GM03348 (cell line): ENCODE data around the gene PTX4.

Experiments used
- DNase-seq: peaks from one replicate; pipeline ENCODE4 v3.0.0; 2012; ENCODE audit warnings: low spot score

The PTX4 gene

DNA sequence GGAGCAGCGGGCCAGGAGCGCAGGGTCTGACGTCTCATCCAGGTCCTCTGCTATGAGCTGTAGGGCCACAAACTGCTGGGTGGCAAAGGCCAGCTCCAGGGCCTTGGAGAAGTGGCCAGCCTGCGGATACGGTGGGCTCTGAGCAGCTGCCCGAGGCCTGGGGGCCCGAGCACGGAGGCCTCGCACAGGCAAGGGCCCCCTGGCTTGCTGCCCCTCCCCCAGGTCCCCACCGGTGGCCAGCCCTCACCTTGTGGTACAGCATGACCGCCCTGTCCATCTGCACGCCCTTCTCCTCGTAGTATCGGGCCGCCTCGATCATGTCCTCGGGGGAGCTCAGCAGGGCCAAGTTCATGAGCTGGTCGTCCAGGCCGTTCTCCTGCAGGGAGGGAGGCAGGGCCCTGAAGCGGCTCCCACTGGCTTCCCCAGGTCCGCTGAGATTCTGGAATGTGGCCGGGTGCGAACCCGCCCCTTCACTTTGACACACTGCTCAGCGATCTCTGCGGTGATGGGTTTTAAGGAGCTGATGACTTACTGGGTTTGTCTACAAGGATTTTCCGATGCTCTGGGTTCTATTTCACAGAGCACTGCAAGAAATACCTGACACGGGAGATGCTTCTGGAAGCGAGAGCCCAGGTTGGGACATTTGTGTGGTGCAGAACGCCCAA, 35.0 kb upstream of the PTX4 start:
- DNase-seq, result no peak

DNA sequence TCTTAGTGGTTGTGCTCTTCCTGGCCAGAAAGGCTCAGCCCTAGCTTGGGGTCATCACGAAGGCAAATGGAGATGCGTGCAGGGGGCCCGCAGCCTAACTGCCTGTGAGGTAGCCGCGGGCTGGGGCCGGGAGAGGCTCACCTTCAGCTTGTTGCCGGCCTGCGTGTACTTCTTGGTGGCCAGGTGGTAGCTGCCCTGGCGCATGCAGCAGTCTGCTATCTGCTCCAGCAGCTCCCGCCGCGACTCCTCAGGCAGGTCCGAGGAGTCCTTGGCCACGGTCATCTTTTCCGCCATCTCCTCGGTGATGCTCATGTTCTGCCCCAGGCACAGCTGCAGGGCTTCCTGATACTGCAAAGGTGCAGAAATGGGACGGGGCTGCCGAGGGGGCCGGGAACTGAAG, 31.7 kb upstream of the PTX4 start:
- DNase-seq, result no peak

DNA sequence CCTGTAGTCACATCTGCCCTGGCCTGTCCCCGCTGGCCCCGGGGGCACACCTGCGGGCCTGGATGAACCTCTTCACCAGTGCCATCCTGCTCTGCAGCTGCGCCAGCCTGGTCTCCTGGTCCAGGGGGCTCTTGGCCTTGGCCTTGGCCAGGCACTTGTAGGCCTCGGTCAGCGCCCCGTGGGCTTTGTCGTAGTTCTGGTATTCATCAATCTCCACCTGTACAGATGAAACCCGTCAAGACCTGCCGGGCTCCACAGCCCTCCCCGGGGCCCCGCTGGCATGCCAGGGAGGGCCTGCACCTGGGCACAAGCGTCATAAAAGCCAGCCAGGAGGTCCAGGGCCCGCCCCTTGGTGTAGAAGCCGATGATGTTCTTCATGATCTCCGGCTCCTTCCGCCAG, 31.1 kb upstream of the PTX4 start:
- DNase-seq, result no peak

DNA sequence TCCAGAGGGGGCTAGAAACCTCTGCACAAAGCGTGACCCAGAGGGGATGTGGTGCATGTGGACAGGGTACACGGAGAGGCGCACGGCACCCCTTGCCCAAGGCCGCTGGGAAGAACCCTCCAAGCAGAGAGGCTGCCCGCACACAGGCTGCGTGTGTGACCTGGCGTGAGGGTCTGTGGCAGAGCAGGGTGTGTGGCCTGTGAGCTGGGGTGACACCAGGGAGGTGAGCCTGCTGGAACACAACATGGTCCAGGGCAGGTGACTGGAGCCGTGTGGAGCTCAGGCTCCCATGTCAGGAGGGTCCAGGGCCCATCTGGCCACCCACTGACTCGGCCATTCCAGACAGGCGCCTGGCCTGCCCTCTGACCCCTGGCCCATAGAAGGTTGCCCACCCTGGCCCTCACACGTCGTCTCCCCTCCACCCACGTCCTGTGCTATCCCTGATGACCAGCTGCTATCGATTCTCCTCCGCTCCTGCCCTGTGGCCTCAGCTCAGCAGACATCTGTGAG, 29.9 kb upstream of the PTX4 start:
- DNase-seq, result no peak

DNA sequence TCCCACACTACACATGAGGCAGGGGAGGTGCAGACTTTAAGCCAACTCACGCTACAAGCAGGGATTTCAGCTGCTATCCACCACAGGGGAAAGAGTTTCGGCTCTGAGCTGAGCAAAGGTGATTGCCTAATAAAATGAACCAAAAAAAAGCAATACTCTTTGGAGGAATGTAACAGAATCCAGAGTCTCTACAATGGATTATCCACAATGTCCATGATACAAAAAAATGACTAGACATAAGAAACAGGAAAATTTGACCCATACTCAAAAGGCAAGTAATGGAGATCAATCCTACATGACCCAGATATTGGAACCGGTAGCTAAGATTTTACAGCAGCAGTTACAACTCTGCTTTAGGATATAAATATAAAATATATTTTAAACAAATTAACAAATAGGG, 25.8 kb upstream of the PTX4 start:
- DNase-seq, result no peak

DNA sequence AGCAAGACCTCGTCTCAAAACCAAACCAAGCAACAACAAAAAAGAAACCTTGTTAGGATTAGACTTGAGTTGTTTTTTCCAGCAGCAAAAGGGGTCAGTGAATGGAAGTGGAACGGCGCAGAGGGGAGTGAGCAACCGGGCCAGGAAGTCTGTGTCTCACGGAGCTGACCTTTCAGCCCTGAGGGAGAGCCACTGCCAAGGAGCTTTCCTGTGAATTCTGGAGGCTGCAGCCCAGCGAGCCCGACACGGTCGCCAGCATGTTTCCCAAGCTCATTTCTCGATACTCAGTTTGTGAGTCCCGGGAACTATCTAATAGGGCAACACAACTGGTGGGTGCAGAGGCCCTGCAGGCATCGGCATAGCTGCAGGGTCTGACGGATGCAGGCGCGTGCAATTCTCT, 24.0 kb upstream of the PTX4 start:
- no peak for DNase-seq

DNA sequence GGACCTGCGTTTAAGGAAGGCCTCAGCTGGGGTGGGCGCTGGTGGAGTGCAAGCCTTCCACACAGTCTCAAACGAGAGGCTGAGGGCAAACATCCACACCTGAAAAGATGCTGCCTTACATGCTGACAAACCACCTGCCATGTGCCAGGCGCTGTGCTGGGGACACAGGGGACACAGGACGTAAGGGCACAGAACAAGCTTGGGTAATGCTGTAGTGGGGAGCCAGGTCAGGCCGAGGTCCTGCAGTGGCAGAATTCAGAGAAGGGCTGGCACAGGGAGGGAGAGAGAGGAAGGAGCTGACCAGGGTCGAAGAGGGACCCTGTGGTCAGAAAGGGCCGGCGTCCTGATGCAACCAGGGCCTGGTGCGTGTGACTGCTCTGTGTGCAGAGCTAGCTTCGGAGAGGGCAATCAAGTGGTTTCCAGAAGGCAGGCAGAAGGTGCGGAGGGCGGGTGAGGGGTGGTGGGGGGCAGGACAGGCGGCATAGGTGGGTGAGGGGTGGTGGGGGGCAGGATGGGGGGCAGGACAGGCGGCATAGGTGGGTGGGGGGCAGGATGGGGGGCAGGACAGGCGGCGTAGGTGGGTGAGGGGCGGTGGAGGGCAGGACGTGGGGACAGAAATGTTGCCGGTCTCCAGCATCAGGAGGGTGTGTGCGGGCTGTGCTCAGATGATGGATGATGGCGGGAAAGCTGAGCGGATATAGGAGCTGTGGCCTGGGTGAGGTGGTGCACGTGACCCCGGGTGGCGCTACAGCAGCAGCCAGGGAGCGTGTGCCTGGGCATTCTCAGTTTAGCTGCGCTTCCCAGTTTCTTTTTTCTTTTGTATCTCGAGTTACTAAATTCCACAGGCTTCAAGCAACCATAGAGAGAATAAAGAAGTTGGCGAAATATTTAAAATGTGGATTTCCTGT, 23.2 kb upstream of the PTX4 start:
- DNase-seq, result no peak

DNA sequence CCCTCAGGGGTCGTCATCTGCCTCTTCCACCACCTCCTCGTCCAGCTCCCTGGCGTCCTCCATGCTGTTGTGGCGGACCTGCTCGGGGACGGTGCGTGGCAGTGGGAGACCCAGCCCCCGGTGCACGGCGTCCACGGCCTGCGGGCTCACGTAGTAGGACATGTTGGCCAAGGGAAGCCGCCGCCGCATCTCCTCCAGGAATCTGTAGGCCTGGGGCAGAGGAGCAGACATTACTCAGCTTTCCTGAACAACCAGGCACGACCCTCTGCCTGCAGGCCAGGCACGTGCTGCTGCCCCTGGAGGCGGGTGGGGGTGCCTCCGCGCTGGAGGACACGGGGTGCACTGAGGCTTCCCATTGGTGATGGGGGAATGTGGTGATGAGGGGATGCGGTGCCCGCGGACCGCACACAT, 22.2 kb upstream of the PTX4 start:
- DNase-seq, result no peak

DNA sequence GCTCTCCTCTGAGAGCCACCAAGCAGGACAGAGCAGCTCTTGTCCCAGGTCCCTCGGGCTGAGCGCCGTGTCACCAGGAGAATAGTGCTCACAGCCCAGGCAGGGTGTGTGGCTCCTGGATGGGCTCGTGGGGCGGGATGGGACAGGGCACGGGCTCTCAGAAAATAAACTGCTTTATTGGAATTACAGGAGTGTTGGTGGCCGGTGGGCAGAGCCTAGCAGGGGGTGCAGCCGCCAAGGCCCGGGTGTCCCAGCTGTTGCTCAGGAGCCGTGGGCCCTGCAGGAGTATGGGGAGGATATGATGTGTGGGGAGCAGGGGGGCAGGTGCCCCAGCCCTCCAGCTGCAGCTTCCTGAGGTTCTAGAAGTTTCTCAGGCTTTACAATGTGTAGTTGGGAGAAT, 21.5 kb upstream of the PTX4 start:
- no peak for DNase-seq

DNA sequence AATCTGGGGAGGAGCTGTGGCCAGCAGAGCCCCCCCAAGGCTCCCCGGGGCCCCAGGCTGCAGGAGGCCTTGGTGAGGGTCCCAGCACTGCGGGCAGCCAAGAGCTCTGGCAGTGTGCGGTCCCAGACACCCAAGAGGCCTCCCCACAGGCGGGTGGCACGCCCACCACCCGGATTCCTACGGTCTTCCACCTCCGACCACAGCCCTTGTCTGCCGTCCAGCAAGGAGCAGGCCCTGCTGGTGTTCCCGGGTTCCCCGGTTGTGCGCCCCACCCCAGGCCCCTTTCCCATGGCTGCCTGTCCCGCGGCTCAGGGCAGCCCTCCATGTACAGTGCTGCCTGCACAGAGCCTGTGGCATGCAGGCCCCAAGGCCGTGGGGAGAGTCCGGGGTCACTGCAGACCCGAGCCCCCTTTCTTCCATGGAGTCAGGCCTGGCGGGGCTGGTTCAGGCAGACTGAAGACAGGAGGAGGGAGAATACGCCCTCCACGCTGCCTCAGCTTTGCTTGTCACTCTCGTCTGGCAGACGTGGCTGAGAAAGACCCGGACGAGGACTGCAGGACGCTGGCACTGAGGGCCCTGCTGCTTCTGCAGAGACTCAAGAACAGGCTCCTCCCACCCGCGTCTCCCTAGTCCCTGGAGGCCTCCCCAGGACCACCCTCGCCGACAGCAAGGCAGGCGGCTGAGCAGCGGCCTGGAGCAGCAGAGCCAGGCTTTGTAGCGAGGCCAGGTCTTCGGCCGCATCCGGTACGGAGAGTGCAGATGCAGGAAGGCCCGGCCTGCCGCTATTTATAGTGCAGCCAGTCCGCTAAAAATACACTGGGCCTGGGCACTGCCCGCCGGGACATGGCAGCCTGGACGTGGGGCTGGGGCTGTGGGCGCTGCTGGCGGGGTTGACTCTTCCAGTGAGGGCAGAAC, 20.8 kb upstream of the PTX4 start:
- no peak for DNase-seq

DNA sequence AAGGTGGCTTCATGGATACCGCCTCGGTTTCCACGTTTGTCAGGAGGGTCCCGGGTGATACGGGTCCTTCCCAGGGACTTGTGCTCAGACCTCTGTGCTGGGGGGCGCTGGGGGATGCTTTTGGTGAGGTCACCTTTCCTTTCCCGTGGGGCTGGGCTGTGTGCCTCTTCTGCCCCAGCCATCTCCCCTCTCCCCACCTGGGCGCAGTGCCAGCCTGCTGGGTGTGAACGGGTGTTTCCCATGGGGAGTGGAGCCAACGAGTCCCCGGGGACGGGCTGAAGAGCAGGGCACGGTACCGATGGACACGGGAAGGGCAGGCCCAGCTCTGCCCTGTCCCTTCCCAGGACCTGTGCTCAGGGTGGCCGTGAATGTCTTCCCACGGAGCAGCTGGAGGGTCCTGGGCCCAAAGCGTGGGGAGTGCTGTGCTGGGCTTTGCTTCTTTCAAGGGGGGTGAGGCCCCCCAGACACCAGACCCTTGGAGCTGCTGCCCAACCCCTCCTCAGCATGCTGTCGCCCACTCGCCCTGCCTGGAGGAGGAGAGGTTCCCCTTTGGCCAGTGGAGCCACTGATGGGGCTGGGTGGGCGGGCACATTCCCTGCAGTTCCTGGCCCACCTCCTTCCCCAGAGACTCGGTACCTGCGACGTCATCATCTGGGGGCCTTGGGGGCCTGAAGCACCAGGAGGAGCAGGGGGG, 19.9 kb upstream of the PTX4 start:
- DNase-seq, result no peak

DNA sequence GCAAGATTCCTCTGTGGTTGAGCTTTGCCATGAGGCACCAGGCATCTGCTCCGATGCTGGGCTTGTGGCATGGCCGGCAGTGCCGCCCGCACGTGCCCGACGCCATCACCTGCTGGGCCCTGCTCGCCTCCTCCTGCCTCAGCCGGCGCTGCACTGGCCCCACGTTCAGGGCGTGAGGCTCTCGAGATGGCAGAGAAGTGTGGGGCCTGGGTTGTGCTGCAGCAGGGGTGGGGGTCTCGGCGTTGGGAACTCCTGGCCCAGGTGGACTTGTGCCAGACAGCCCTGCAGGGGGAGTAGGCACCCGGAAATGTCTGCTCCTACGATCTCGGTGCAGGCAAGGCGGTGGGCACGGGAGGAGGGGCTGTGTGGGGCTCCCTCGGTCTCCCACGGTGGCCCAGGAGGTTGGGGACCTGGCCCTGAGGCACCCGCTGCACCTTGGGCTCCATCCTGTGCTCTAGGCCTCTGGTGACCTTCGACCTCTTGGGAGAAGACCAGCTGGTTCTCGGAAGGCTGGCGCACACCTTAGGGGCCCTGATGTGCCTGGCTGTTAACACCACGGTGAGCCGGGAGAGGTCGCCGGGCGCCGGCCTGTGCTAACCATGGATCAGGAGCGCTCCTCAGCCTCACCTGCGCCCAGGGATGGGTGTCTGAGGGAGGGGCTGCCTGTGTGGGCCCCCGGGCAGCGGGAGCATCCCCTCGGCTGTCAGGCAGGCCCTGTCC, 17.9 kb upstream of the PTX4 start:
- DNase-seq, result no peak

DNA sequence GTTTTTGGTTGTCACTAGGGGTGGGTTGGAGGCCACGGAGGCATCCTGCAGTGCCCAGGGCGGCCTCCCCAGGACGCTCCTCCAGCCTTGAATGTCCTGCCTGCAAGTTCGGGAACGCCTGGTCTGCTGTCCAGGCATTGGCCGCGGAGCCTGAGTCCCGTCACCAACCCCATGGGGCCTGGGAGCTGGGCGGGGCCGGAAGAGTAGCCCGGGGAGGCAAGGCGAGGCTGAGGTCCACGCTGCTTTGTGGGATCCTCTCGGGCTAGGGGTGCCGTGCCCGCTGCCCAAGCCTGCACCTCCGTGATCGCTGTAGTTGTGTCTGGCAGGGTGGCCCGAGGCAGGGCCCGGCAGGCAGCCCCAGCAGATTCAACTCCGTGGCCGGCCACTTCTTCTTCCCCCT, 17.2 kb upstream of the PTX4 start:
- no peak for DNase-seq

DNA sequence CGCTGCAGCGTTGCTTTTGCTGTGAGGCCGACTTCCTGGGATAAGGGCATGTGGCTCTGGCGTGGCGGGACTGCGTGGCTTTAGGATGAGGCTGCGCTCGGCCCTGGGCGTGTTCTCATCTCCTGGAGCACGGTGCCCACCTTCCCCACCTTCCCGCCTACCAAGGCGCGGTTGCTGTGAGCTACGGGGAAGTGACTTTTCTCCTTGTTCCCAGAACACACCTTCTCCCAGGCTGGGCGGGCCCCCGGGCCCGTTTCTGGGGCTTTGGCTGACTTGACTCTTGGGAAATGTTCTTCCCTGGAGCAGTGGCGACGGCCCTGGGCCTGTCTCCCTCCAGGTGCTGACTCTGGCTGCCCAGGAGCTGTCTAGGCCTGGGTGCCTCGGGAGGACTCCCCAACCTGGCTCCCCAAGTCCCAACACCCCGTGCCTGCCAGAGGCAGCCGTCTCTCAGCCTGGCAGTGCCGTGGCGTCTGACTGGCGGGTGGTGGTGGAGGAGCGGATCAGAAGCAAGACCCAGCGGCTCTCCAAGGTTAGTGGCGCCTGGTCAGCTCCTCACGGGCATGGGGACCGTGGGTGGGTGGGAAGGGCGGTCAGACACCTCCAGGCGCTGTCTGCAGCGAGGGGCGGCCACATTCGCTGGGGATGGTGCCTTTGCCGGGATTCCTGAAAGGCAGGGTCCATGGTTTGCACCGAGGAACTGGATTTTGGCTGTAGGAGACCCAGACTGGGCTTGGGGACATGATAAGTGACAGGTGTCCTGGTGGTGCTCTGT, 16.5 kb upstream of the PTX4 start:
- DNase-seq, result no peak

DNA sequence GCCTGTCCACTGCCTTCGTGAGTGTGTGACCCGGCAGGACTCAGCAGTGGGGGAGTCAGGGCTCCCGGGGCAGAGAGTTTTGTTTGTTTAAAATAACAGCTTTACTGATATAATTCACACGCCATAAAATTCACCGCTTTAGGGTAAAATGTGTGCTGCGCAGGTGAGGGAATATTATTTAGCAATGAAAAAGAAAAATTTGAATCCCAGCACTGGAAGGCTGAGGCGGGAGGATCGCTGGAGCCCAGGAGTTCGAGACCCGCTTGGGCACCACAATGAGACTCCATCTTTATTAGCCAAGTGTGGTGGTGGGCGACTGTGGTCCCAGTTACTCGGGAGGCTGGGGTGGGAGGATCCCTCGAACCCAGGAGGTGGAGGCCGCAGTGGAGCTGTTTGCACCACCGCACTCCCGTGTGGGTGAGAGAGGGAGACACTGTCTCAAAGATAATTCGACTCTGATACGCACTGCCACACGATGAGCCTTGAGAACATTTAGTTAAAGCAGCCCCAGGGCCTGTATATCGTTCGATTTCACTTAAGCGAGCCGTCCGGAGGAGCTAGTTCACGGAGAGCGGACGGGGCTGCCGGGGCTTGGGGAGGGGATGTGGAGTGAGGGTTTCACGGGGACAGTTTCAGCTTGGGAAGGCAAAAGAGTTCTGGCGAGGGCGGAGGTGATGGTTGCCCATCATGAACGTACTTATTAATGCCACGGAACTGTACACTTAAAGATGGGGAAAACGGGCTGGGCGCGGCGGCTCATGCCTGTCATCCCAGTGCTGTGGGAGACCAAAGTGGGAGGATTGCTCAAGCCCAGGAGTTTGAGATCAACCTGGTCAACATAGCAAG, 14.6 kb upstream of the PTX4 start:
- no peak for DNase-seq

DNA sequence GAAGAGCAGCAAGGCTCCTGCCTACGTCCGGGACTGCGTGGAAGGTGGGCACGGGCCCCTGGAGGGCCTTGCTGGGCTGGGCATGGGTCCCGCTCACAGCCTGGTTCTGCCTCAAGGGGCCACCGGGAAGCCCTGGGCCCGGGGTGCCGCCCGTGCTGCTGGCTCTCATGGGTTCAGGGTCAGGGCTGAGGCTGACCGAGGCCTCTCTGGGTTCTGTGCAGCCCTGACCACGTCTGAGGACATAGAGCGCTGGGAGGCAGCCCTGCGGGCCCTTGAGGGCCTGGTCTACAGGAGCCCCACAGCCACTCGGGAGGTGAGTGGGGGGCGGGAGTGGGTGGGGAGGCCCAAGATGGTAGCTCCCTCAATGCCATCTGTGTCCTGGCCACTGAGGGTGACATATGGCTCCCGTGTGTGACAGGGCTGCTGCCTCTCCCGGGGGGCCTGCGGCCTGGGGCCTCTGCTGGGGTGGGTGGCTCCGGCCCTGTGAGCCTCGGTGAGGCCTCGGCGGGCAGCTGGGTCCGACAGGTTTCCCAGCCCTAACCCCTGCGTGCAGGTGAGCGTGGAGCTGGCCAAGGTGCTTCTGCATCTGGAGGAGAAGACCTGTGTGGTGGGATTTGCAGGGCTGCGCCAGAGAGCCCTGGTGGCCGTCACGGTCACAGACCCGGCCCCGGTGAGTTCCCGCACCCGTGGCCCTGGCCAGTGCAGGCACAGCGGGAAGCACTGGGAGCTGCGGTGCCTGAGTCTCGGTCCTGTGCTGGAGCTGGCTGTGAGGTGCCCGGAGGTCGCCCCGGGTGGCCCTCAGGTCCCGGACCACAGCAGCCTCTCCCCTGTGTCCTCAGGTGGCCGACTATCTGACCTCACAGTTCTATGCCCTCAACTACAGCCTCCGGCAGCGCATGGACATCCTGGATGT, 13.6 kb upstream of the PTX4 start:
- no peak for DNase-seq

DNA sequence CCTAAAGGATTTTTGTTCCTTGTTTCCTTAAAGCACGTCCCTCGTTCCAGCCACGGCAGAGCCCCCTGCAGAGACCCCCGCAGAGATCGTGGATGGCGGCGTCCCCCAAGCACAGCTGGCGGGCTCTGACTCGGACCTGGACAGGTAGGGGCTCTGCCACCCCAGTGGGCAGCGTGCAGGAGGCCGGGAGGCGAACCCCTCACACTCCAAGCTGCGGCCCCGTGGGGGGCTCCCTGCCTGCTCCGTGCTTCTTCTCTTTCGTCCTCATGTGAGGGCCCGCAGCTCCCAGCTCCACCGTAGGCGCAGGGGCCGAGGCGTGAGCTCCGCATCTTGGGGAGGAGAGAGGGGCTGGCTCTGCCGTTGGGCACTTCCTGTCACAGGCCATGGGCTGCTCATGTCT, 12.9 kb upstream of the PTX4 start:
- DNase-seq, result no peak

DNA sequence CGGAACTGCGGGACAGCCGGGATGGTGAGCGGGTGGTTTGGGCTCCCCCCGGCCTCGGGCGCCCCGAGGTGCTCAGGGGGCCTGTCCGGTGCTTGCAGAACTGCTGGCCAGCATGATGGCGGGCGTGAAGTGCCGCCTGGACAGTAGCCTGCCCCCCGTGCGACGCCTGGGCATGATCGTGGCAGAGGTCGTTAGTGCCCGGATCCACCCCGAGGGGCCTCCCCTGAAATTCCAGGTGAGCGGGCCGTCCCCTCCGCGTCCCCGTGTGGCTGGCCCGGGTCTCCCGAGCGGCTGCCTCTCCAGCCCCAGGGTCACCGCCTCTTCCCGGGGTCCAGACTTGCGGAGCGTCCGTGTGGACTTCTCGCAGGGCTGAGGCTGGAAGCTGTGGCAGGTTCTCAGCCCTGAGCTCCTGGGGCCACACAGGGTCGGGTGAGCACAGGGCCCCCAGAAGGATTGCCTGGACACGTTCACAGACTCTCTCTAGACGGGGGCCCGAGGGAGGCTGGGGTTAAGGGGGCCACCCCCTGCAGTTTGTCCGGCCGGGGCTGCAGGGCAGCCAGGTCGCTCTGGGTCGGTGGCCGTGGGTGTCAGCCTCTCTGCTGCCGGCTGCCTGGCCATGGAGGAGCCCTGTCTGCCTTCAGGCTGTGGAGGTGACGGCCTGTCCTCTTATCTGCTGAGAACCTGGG, 11.9 kb upstream of the PTX4 start:
- DNase-seq, result no peak
